Neural cell (in vitro differentiated cells): ENCODE measurements around the gene CUX1. TPM values are rescaled to one million over a fixed set of nuclear protein-coding genes. Genes with fewer than 3 reads are reported as not detected.

Source experiments
- H2AFZ ChIP-seq: fragments of 200-600, 300-800 bp; sonication (generic), shearing (Covaris generic); 2 replicates; pipeline ENCODE4 v1.6.0; 2014; ENCODE audit warnings: low read depth, mild to moderate bottlenecking, antibody characterized with exemption, low read length, moderate library complexity
- H3F3A ChIP-seq: fragments of 200-600 bp; shearing (Covaris generic); 2 replicates; pipeline ENCODE4 v1.6.1; 2016; ENCODE audit warnings: mild to moderate bottlenecking, moderate library complexity, mixed read lengths, antibody characterized with exemption, low read length; ENCODE audit not compliant: insufficient read depth, poor library complexity, severe bottlenecking
- H3K27ac ChIP-seq: fragments of 200-600, 300-800 bp; sonication (generic), shearing (Covaris generic); 2 replicates; pipeline ENCODE4 v1.5.1; 2014; ENCODE audit warnings: mild to moderate bottlenecking, low read length, moderate library complexity
- H3K27me3 ChIP-seq: fragments of 300-800, 200-600 bp; sonication (generic), shearing (Covaris generic); 2 replicates; pipeline ENCODE4 v1.6.0; 2014; ENCODE audit warnings: mild to moderate bottlenecking, low read depth, low read length, moderate library complexity; ENCODE audit not compliant: insufficient read depth
- H3K36me3 ChIP-seq: fragments of 300-800, 200-600 bp; sonication (generic), shearing (Covaris generic); 2 replicates; pipeline ENCODE4 v1.5.1; 2014; ENCODE audit warnings: mild to moderate bottlenecking, antibody characterized with exemption, low read length, moderate library complexity; ENCODE audit not compliant: insufficient read depth
- H3K4me2 ChIP-seq: fragments of 300-800, 200-600 bp; sonication (generic), shearing (Covaris generic); 2 replicates; pipeline ENCODE4 v1.6.0; 2014; ENCODE audit warnings: mild to moderate bottlenecking, low read length
- H3K4me3 ChIP-seq: fragments of 300-800, 200-600 bp; sonication (generic), shearing (Covaris generic); 2 replicates; pipeline ENCODE4 v1.5.1; 2014; ENCODE audit warnings: mild to moderate bottlenecking, low read length, moderate library complexity
- H3K79me2 ChIP-seq: fragments of 200-600 bp; shearing (Covaris generic); replicated peaks from 2 replicates; pipeline ENCODE4 v1.6.0; 2014; ENCODE audit warnings: mild to moderate bottlenecking, low read length, moderate library complexity; ENCODE audit not compliant: insufficient read depth
- H3K9ac ChIP-seq: fragments of 300-800, 200-600 bp; sonication (generic), shearing (Covaris generic); 2 replicates; pipeline ENCODE4 v1.6.1; 2016; ENCODE audit warnings: mild to moderate bottlenecking, low read length, mixed read lengths
- H3K9me2 ChIP-seq: fragments of 200-600 bp; shearing (Covaris generic); 2 replicates; pipeline ENCODE4 v1.6.1; 2016; ENCODE audit warnings: mild to moderate bottlenecking, low read length, mixed read lengths; ENCODE audit not compliant: insufficient read depth
- H3K9me3 ChIP-seq: fragments of 200-600, 300-800 bp; sonication (generic), shearing (Covaris generic); 2 replicates; pipeline ENCODE4 v1.6.1; 2016; ENCODE audit warnings: mild to moderate bottlenecking, mixed run types, low read length, moderate library complexity, mixed read lengths
- H4K20me1 ChIP-seq: fragments of 200-600 bp; shearing (Covaris generic); 2 replicates; pipeline ENCODE4 v1.6.1; 2016; ENCODE audit warnings: mild to moderate bottlenecking, mixed run types; ENCODE audit not compliant: insufficient read depth
- CTCF ChIP-seq: fragments of 450-650 bp; IDR thresholded peaks from 2 replicates; pipeline ENCODE4 v1.5.1; 2014; ENCODE audit warnings: antibody characterized with exemption, mild to moderate bottlenecking, moderate library complexity; ENCODE audit not compliant: poor library complexity, severe bottlenecking
- EP300 ChIP-seq: fragments of 450-650 bp; conservative IDR thresholded peaks from 2 replicates; pipeline ENCODE4 v1.6.1; 2014; ENCODE audit warnings: antibody characterized with exemption, mild to moderate bottlenecking, moderate library complexity; ENCODE audit not compliant: poor library complexity, severe bottlenecking
- EZH2 ChIP-seq: fragments of 200-600, 300-800 bp; shearing (Covaris generic), sonication (generic); IDR thresholded peaks from 2 replicates; pipeline ENCODE4 v1.6.1; 2014; ENCODE audit warnings: antibody characterized with exemption, low read length, borderline replicate concordance, mild to moderate bottlenecking; ENCODE audit not compliant: insufficient read depth, poor library complexity, severe bottlenecking
- MXI1 ChIP-seq: fragments of 450-650 bp; conservative IDR thresholded peaks from 2 replicates; pipeline ENCODE4 v1.6.1; 2014; ENCODE audit warnings: antibody characterized with exemption, mild to moderate bottlenecking; ENCODE audit not compliant: poor library complexity, severe bottlenecking
- POLR2AphosphoS5 ChIP-seq: IDR thresholded peaks from 2 replicates; pipeline ENCODE4 v1.6.1; 2012
- RAD21 ChIP-seq: fragments of 450-650 bp; conservative IDR thresholded peaks from 2 replicates; pipeline ENCODE4 v1.6.1; 2014; ENCODE audit warnings: antibody characterized with exemption, mild to moderate bottlenecking, moderate library complexity
- REST ChIP-seq: IDR thresholded peaks from 2 replicates; pipeline ENCODE4 v1.6.1; 2012; ENCODE audit warnings: borderline replicate concordance
- SMC3 ChIP-seq: fragments of 450-650 bp; conservative IDR thresholded peaks from 2 replicates; pipeline ENCODE4 v1.6.1; 2014; ENCODE audit warnings: antibody characterized with exemption, mild to moderate bottlenecking, moderate library complexity; ENCODE audit not compliant: poor library complexity
- TAF1 ChIP-seq: IDR thresholded peaks from 2 replicates; pipeline ENCODE4 v1.6.1; 2012; ENCODE audit warnings: low read depth
- polyA plus RNA-seq: library from polyadenylated mRNA; depleted of rRNA; stranded (reverse); fragments of >200 nt; gene quantifications from 2 replicates; pipeline ENCODE4 v1.2.3, GENCODE V29; 2014

The CUX1 gene
- polyA plus RNA-seq, 1 donor from 2014 or later: 26.6 TPM

GRCh38 chr7:101770466-101770865 is 47.0 kb upstream of the CUX1 start:
- Histone ChIP-seq H3K9ac (no peak overlapping the region), H3K9me3 (no peaks in the 10 kb centered on the region)

GRCh38 chr7:101772508-101773211 is 44.8 kb upstream of the CUX1 start:
- Histone ChIP-seq H3K9me3 (no peaks in the 10 kb centered on the region), H3K9ac (no peak overlapping the region)
- TF ChIP-seq CTCF (no peak), POLR2AphosphoS5 (no peak)

More at GRCh38 chr7:101770466-101770865, 47.0 kb upstream of the CUX1 start:
- Histone ChIP-seq H3K27me3 (no peaks in the 10 kb centered on the region), H3K9me2 (no peaks in the 10 kb centered on the region), H3K4me3 (no peak overlapping the region), H2AFZ (no peak overlapping the region), H3K4me2 (no peak overlapping the region), H3F3A (no peaks in the 10 kb centered on the region), H4K20me1 (no peaks in the 10 kb centered on the region), H3K79me2 (no peaks in the 10 kb centered on the region), H3K36me3 (no peaks in the 10 kb centered on the region), H3K27ac (no peak overlapping the region)
- TF ChIP-seq CTCF (no peak), TAF1 (no peak), RAD21 (no peak), EZH2 (no peak), REST (no peak), POLR2AphosphoS5 (no peak), EP300 (no peak), MXI1 (no peak), SMC3 (no peak)

More at GRCh38 chr7:101772508-101773211, 44.8 kb upstream of the CUX1 start:
- Histone ChIP-seq H3K79me2 (no peaks in the 10 kb centered on the region), H4K20me1 (no peaks in the 10 kb centered on the region), H3K4me3 (no peak overlapping the region), H3K9me2 (no peaks in the 10 kb centered on the region), H3K27ac (no peak overlapping the region), H3K36me3 (no peaks in the 10 kb centered on the region), H3K4me2 (no peak overlapping the region), H2AFZ (no peak overlapping the region), H3F3A (no peaks in the 10 kb centered on the region), H3K27me3 (no peaks in the 10 kb centered on the region)
